PC-9 (cell line): ENCODE results near the gene NUDT16L1. TPM values are rescaled to one million over a fixed set of nuclear protein-coding genes. Genes with fewer than 3 reads are reported as not detected.

Experiments used
- BruUV-seq: library from RNA; stranded (reverse); fragments of 400-500 nt; replicated peaks from 2 replicates; lab custom pipeline; 2021; lab: Mats Ljungman, UMichigan
- CTCF ChIA-PET: fragments of 300-600 bp; sonication (Branson Sonifier 250); formaldehyde crosslinking; loops from one replicate; lab custom pipeline; 2022; ENCODE audit warnings: antibody characterized with exemption; lab: Charles Lee
- POLR2A ChIA-PET: fragments of 300-600 bp; sonication (Branson Sonifier 250); formaldehyde crosslinking; loops from one replicate; lab custom pipeline; 2022; ENCODE audit warnings: antibody characterized with exemption; ENCODE audit not compliant: unreplicated experiment; lab: Charles Lee
- DNase-seq, 2 experiments: peaks; one replicate each; pipeline versions ENCODE4 v3.0.0 to v3.0.0-alpha.2; 2015 to 2022; ENCODE audit warnings: mixed read lengths in 1 of 2
- H2AFZ ChIP-seq: fragments of 200-600 bp; sonication (generic); 2 replicates; pipeline ENCODE4 v1.8.1; 2017; ENCODE audit warnings: antibody characterized with exemption
- H3F3A ChIP-seq: fragments of 200-600 bp; sonication (generic); 2 replicates; pipeline ENCODE4 v1.8.1; 2017; ENCODE audit warnings: antibody characterized with exemption, mild to moderate bottlenecking, low read depth; ENCODE audit not compliant: insufficient read depth
- H3K27ac ChIP-seq: fragments of 200-600 bp; sonication (generic); 2 replicates; pipeline ENCODE4 v1.6.1; 2016; ENCODE audit warnings: mixed run types
- H3K27me3 ChIP-seq: fragments of 200-600 bp; sonication (generic); 2 replicates; pipeline ENCODE4 v1.6.1; 2016; ENCODE audit warnings: low read depth, mixed run types; ENCODE audit not compliant: insufficient read depth
- H3K36me3 ChIP-seq: fragments of 200-600 bp; sonication (generic); 2 replicates; pipeline ENCODE4 v1.6.1; 2016; ENCODE audit warnings: low read depth, mixed run types
- H3K4me1 ChIP-seq: fragments of 200-600 bp; sonication (generic); replicated peaks from 2 replicates; pipeline ENCODE4 v1.6.1; 2016; ENCODE audit warnings: mixed run types; ENCODE audit not compliant: insufficient read depth
- H3K4me2 ChIP-seq: fragments of 200-600 bp; sonication (generic); 2 replicates; pipeline ENCODE4 v1.6.1; 2017; ENCODE audit warnings: mixed run types
- H3K4me3 ChIP-seq: fragments of 200-600 bp; sonication (generic); 2 replicates; pipeline ENCODE4 v1.6.1; 2016; ENCODE audit warnings: mixed run types
- H3K79me2 ChIP-seq: fragments of 200-600 bp; sonication (generic); 2 replicates; pipeline ENCODE4 v1.6.1; 2017; ENCODE audit warnings: low read depth, mixed run types
- H3K9me2 ChIP-seq: fragments of 200-600 bp; sonication (generic); 2 replicates; pipeline ENCODE4 v1.8.1; 2017; ENCODE audit warnings: mild to moderate bottlenecking; ENCODE audit not compliant: insufficient read depth
- H3K9me3 ChIP-seq: fragments of 200-600 bp; sonication (generic); 2 replicates; pipeline ENCODE4 v1.8.1; 2016; ENCODE audit warnings: low read depth; ENCODE audit not compliant: insufficient read depth
- H4K20me1 ChIP-seq: fragments of 200-600 bp; sonication (generic); 2 replicates; pipeline ENCODE4 v1.8.1; 2017; ENCODE audit not compliant: insufficient read depth
- CTCF ChIP-seq: fragments of 200-600 bp; sonication (generic); conservative IDR thresholded peaks from 2 replicates; pipeline ENCODE4 v1.6.1; 2017; ENCODE audit warnings: mixed run types, antibody characterized with exemption, mild to moderate bottlenecking, moderate library complexity
- EZH2 ChIP-seq: fragments of 200-600 bp; sonication (generic); IDR thresholded peaks from 2 replicates; pipeline ENCODE4 v1.8.0; 2017; ENCODE audit warnings: antibody characterized with exemption, low read depth
- intact Hi-C: fragments of 100-400 bp; cut with micrococcal nuclease; formaldehyde crosslinking; loops from one replicate; pipeline ENCODE4 v1.10.0; 2022; ENCODE audit not compliant: unreplicated experiment
- total RNA-seq: library from RNA; stranded (reverse); gene quantifications from 2 replicates; pipeline ENCODE4 v1.2.3, GENCODE V29; 2021

The NUDT16L1 gene
- total RNA-seq, 1 experiment from 2014 or later, result 25.7 TPM

DNA sequence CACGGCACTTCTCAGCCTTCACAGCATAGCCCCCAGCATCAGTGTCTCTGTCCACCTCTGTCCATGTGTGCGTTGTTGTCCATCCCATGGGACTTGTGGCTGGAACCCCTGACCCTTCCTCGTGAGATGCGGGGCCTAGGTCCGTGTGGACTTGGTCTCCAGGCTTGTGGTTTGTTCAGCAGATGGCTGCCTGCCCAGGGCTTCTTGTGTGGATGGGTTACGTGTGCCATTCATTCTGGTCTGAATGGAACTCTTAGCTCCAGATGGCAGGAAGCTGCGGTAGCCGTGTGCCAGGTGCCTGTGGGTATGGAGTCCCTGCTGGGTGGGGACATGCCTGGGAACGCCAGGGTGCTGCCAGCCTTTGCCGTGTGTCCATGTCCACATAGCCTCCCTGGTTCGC is 31.7 kb upstream of the NUDT16L1 start:
- Histone ChIP-seq H3K9me3 (no peaks in the 10 kb centered on the region), H3K36me3 (no peaks in the 10 kb centered on the region), H3K4me2 (no peak overlapping the region), H3F3A (no peaks in the 10 kb centered on the region), H3K9me2 (no peaks in the 10 kb centered on the region), H2AFZ (no peak overlapping the region), H3K4me3 (no peak overlapping the region), H3K4me1 (no peaks in the 10 kb centered on the region), H3K27me3 (no peaks in the 10 kb centered on the region), H4K20me1 (no peaks in the 10 kb centered on the region), H3K79me2 (no peaks in the 10 kb centered on the region), H3K27ac (no peak overlapping the region)
- BruUV-seq, result no TSS peak
- intact Hi-C loops, result no loop called here
- CTCF ChIA-PET, result no interaction called here
- no peak for DNase-seq
- no peak for TF ChIP-seq CTCF
- TF ChIP-seq EZH2, result no peak
- POLR2A ChIA-PET, result no interaction called here

DNA sequence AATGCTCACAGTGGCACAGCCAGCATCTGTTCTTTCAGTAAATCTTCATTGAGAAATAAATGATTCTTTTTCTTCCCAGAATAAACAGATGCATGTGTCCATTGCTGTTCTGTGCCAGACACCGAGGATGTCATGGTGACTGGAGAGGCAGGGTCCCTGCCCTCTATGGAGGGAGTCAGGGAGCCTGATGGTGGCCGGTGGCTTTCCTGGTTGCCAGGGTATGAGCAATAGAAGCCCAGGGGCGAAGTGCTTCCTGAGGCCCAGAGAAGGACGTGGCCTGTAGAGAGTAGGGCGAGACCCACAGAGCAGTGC is 29.9 kb upstream of the NUDT16L1 start:
- Histone ChIP-seq H3K27ac (no peak overlapping the region), H3K9me3 (no peaks in the 10 kb centered on the region), H3K4me3 (no peak overlapping the region), H3K4me1 (no peaks in the 10 kb centered on the region), H3K36me3 (peaks cover 2% of the 10 kb centered on the region; the same call in 1 of the 2 replicates), H3K9me2 (no peaks in the 10 kb centered on the region), H3F3A (peaks cover 1% of the 10 kb centered on the region; the same call in 1 of the 2 replicates), H2AFZ (no peak overlapping the region), H4K20me1 (no peaks in the 10 kb centered on the region), H3K4me2 (no peak overlapping the region), H3K79me2 (no peaks in the 10 kb centered on the region), H3K27me3 (no peaks in the 10 kb centered on the region)
- ChIA-PET POLR2A (interaction anchor here (0.6 kb wide), 1 partner anchor 14 kb away, joined by 3 read pairs; no protein-coding TSS in a partner anchor), CTCF (no interaction called here)
- intact Hi-C loops, result no loop called here
- TF ChIP-seq EZH2 (no peak), CTCF (no peak)
- no peak for DNase-seq
- no TSS peak for BruUV-seq

GRCh38 chr16:4663777-4664465 is 29.4 kb upstream of the NUDT16L1 start:
- Histone ChIP-seq H4K20me1 (no peaks in the 10 kb centered on the region), H3K4me1 (no peaks in the 10 kb centered on the region), H3K79me2 (no peaks in the 10 kb centered on the region), H3K36me3 (peaks cover 7% of the 10 kb centered on the region; the same call in 1 of the 2 replicates), H3K9me2 (no peaks in the 10 kb centered on the region), H3K4me3 (no peak overlapping the region), H3K4me2 (no peak overlapping the region), H3K27me3 (no peaks in the 10 kb centered on the region), H2AFZ (no peak overlapping the region), H3F3A (peaks cover 3% of the 10 kb centered on the region; the same call in 1 of the 2 replicates), H3K9me3 (no peaks in the 10 kb centered on the region), H3K27ac (no peak overlapping the region)
- BruUV-seq, result no TSS peak
- ChIA-PET CTCF (no interaction called here), POLR2A (interaction anchor here (0.6 kb wide), 1 partner anchor 14 kb away, joined by 3 read pairs; no protein-coding TSS in a partner anchor)
- intact Hi-C loops, result no loop called here
- TF ChIP-seq EZH2 (no peak), CTCF (no peak)
- DNase-seq, result no peak
